SK-N-SH treated with all-trans-retinoic acid at 6 μM for 48 hours (cell line): ENCODE data around the gene P2RX3.

Experiments
- ATAC-seq: fragments of 200-7000 bp; cut with Tn5 transposase; 3 replicates; pipeline ENCODE4 v1.9.1; 2020; ENCODE audit warnings: mild to moderate bottlenecking, moderate library complexity
- BACH2 ChIP-seq: fragments of 250-450 bp; sonication (Bioruptor Pico); IDR thresholded peaks from 2 replicates; pipeline ENCODE4 v1.9.0; 2021; ENCODE audit warnings: mild to moderate bottlenecking, borderline replicate concordance
- CREB5 ChIP-seq: fragments of 250-450 bp; sonication (Bioruptor Pico); IDR thresholded peaks from 2 replicates; pipeline ENCODE4 v1.5.1; 2020; ENCODE audit warnings: low read depth, mild to moderate bottlenecking, moderate library complexity
- CSDC2 ChIP-seq: fragments of 250-450 bp; sonication (Bioruptor Pico); IDR thresholded peaks from 2 replicates; pipeline ENCODE4 v1.5.0; 2020; ENCODE audit warnings: mild to moderate bottlenecking, moderate library complexity
- CSRNP3 ChIP-seq: fragments of 250-450 bp; sonication (Bioruptor Pico); IDR thresholded peaks from 2 replicates; pipeline ENCODE4 v1.5.1; 2021; ENCODE audit warnings: mild to moderate bottlenecking, moderate library complexity
- GLIS3 ChIP-seq: fragments of 250-450 bp; sonication (Bioruptor Pico); IDR thresholded peaks from 2 replicates; pipeline ENCODE4 v1.5.0; 2020; ENCODE audit warnings: mild to moderate bottlenecking, moderate library complexity
- ISL1 ChIP-seq: fragments of 250-450 bp; sonication (Bioruptor Pico); IDR thresholded peaks from 2 replicates; pipeline ENCODE4 v2.1.2; 2022; ENCODE audit warnings: mild to moderate bottlenecking, moderate library complexity
- OSR1 ChIP-seq: fragments of 250-450 bp; sonication (Bioruptor Pico); IDR thresholded peaks from 2 replicates; pipeline ENCODE4 v1.8.0; 2022; ENCODE audit warnings: moderate library complexity, mild to moderate bottlenecking, inconsistent platforms
- PATZ1 ChIP-seq: fragments of 250-450 bp; sonication (Bioruptor Pico); IDR thresholded peaks from 2 replicates; pipeline ENCODE4 v1.8.0; 2020; ENCODE audit warnings: mild to moderate bottlenecking, moderate library complexity, borderline replicate concordance
- POU6F1 ChIP-seq: fragments of 250-450 bp; sonication (Bioruptor Pico); IDR thresholded peaks from 2 replicates; pipeline ENCODE4 v1.8.0; 2021; ENCODE audit warnings: low read depth, mild to moderate bottlenecking, moderate library complexity, borderline replicate concordance
- PPARA ChIP-seq: fragments of 250-450 bp; sonication (Bioruptor Pico); IDR thresholded peaks from 2 replicates; pipeline ENCODE4 v1.5.0; 2020; ENCODE audit warnings: mild to moderate bottlenecking, borderline replicate concordance
- RARB ChIP-seq: fragments of 250-450 bp; sonication (Bioruptor Pico); IDR thresholded peaks from 2 replicates; pipeline ENCODE4 v1.8.0; 2021; ENCODE audit warnings: mild to moderate bottlenecking, moderate library complexity
- SNAI2 ChIP-seq: fragments of 250-450 bp; sonication (Bioruptor Pico); IDR thresholded peaks from 2 replicates; pipeline ENCODE4 v1.5.0; 2020; ENCODE audit warnings: mild to moderate bottlenecking, moderate library complexity
- TCF4 ChIP-seq: fragments of 250-450 bp; sonication (Bioruptor Pico); IDR thresholded peaks from 2 replicates; pipeline ENCODE4 v1.8.0; 2021; ENCODE audit warnings: mild to moderate bottlenecking, moderate library complexity, borderline replicate concordance
- TSHZ2 ChIP-seq: fragments of 250-450 bp; sonication (Bioruptor Pico); IDR thresholded peaks from 2 replicates; pipeline ENCODE4 v1.5.0; 2020; ENCODE audit warnings: mild to moderate bottlenecking, moderate library complexity
- ZC3H10 ChIP-seq: fragments of 250-450 bp; sonication (Bioruptor Pico); IDR thresholded peaks from 2 replicates; pipeline ENCODE4 v1.5.1; 2021; ENCODE audit warnings: mild to moderate bottlenecking, moderate library complexity
- ZFP30 ChIP-seq: fragments of 450-650 bp; formaldehyde crosslinking; IDR thresholded peaks from 2 replicates; pipeline ENCODE4 v1.5.0; 2022; ENCODE audit warnings: mild to moderate bottlenecking, moderate library complexity
- ZNF70 ChIP-seq: fragments of 450-650 bp; formaldehyde crosslinking; IDR thresholded peaks from 2 replicates; pipeline ENCODE4 v1.5.0; 2020; ENCODE audit warnings: mild to moderate bottlenecking, moderate library complexity

The P2RX3 gene

GRCh38 chr11:57376095-57377090, 38.2 kb downstream of the P2RX3 start:
- TF ChIP-seq RARB (no peak), CREB5 (CRISPR knock-in tag) (no peak), OSR1 (CRISPR knock-in tag) (no peak), CSDC2 (CRISPR knock-in tag) (no peak), GLIS3 (no peak), ZC3H10 (no peak), PATZ1 (CRISPR knock-in tag) (no peak), ZFP30 (CRISPR knock-in tag) (no peak), TCF4 (CRISPR knock-in tag) (no peak), PPARA (CRISPR knock-in tag) (no peak), BACH2 (CRISPR knock-in tag) (no peak), SNAI2 (CRISPR knock-in tag) (no peak), CSRNP3 (CRISPR knock-in tag) (no peak), TSHZ2 (CRISPR knock-in tag) (no peak), ZNF70 (CRISPR knock-in tag) (no peak)
- ATAC-seq: no peak

- ATAC-seq: no peak; the same call in 2 of the 3 replicates
- TF ChIP-seq ZFP30 (CRISPR knock-in tag): no peak
- no peak for TF ChIP-seq ISL1 (CRISPR knock-in tag)
- TF ChIP-seq TSHZ2 (CRISPR knock-in tag): no peak
- TF ChIP-seq POU6F1: no peak
- TF ChIP-seq CSDC2 (CRISPR knock-in tag): no peak
- TF ChIP-seq RARB: no peak
- no peak for TF ChIP-seq ZC3H10
Measured at GRCh38 chr11:57377107-57377506, 39.0 kb downstream of the P2RX3 start.
